GM12878 (cell line): ENCODE measurements around the gene TNFAIP3. TPM values are rescaled to one million over a fixed set of nuclear protein-coding genes. Genes with fewer than 3 reads are reported as not detected.
A peak's percentile ranks its signal among the peaks of the same experiment; 100 is the strongest.

Experiments
- ATF7 ChIP-seq: fragments of 450-650 bp; IDR thresholded peaks from 2 replicates; pipeline ENCODE4 v1.6.1; 2016; ENCODE audit warnings: low read depth, mild to moderate bottlenecking
- ESRRA ChIP-seq: IDR thresholded peaks from 2 replicates; pipeline ENCODE4 v1.6.1; 2012; ENCODE audit warnings: mild to moderate bottlenecking, low read length, improper control_type of control experiment
- EZH2 ChIP-seq: IDR thresholded peaks from 2 replicates; pipeline ENCODE4 v1.6.1; 2012; ENCODE audit warnings: low read depth, mild to moderate bottlenecking, control low read depth, inconsistent platforms, low read length, borderline replicate concordance; ENCODE audit not compliant: control insufficient read depth
- MXI1 ChIP-seq: fragments of 150-350 bp; IDR thresholded peaks from 2 replicates; pipeline ENCODE4 v1.6.1; 2011; ENCODE audit warnings: low read depth, mild to moderate bottlenecking, inconsistent platforms, low read length, improper control_type of control experiment
- NBN ChIP-seq: fragments of 450-650 bp; IDR thresholded peaks from 2 replicates; pipeline ENCODE4 v1.6.1; 2016
- NFYB ChIP-seq: IDR thresholded peaks from 2 replicates; pipeline ENCODE4 v1.6.1; 2011; ENCODE audit warnings: low read depth, mild to moderate bottlenecking, low read length, improper control_type of control experiment, moderate library complexity; ENCODE audit not compliant: insufficient read depth
- RBBP5 ChIP-seq: fragments of 200-600 bp; sonication (generic); conservative IDR thresholded peaks from 2 replicates; pipeline ENCODE4 v1.6.1; 2016
- SPI1 ChIP-seq: IDR thresholded peaks from 2 replicates; pipeline ENCODE4 v1.6.1; 2011; ENCODE audit warnings: low read depth, mild to moderate bottlenecking, low read length, moderate library complexity, borderline replicate concordance; ENCODE audit not compliant: insufficient read depth
- ZBED1 ChIP-seq: IDR thresholded peaks from 2 replicates; pipeline ENCODE4 v1.6.1; 2016; ENCODE audit warnings: borderline replicate concordance
- ZNF217 ChIP-seq: fragments of 450-650 bp; IDR thresholded peaks from 2 replicates; pipeline ENCODE4 v1.6.1; 2017; ENCODE audit warnings: antibody characterized with exemption, mild to moderate bottlenecking
- polyA plus RNA-seq, 11 experiments: library from polyadenylated mRNA; depleted of rRNA in 4 of 11; unstranded in 6 of 11; stranded (reverse) in 5 of 11; fragments of >200 nt; fragmentation: Nextera tagmentation in 4 of 11; fragmentation: Illumina TruSeq in 1 of 11; extraction: Ambion mirVana in 4 of 11; extraction: Trizol in 1 of 11; gene quantifications; 1 replicate in 1 of 11; 2 replicates in 10 of 11; pipeline versions ENCODE4 v1.2.1 to v1.2.3, GENCODE V29; 2011 to 2016; ENCODE audit warnings: inconsistent platforms in 2 of 11, missing spikeins in 2 of 11, low read depth in 1 of 11
- total RNA-seq, 4 experiments: library from RNA; depleted of rRNA in 3 of 4; stranded (reverse); fragments of >200 nt in 3 of 4; fragmentation: Illumina TruSeq in 1 of 4; extraction: Trizol in 1 of 4; gene quantifications; 2 replicates each; pipeline versions ENCODE4 v1.2.1 to v1.2.3, GENCODE V29; 2013 to 2021
- TF ChIP-seq, protein P1 (sequence below): fragments of 450-650 bp; IDR thresholded peaks from 2 replicates; pipeline ENCODE4 v1.6.1; 2017; ENCODE audit warnings: borderline replicate concordance
- TF ChIP-seq, protein P2 (sequence below): IDR thresholded peaks from 2 replicates; pipeline ENCODE4 v1.6.1; 2011; ENCODE audit warnings: mild to moderate bottlenecking, low read depth, low read length, moderate library complexity; ENCODE audit not compliant: insufficient replicate concordance
- TF ChIP-seq, protein P3 (sequence below): fragments of 450-650 bp; IDR thresholded peaks from 2 replicates; pipeline ENCODE4 v1.6.1; 2016; ENCODE audit warnings: mild to moderate bottlenecking
- TF ChIP-seq, protein P4 (sequence below): fragments of 450-650 bp; IDR thresholded peaks from 2 replicates; pipeline ENCODE4 v1.6.1; 2017; ENCODE audit warnings: low read depth, mild to moderate bottlenecking, moderate library complexity
- TF ChIP-seq, protein P5 (sequence below): IDR thresholded peaks from 2 replicates; pipeline ENCODE4 v1.6.1; 2011; ENCODE audit warnings: borderline replicate concordance, low read depth, mild to moderate bottlenecking, moderate library complexity, mixed read lengths, low read length; ENCODE audit not compliant: insufficient read depth; ENCODE audit errors: extremely low read length
- TF ChIP-seq, protein P6 (sequence below): fragments of 450-650 bp; IDR thresholded peaks from 2 replicates; pipeline ENCODE4 v1.6.1; 2017; ENCODE audit warnings: mild to moderate bottlenecking, moderate library complexity

The TNFAIP3 gene
- total and polyA plus RNA-seq, 10 of the 15 experiments (the other 5 are each of a cell fraction or from before 2014, with no cell fraction given), result 18.0 to 350 (median 127) TPM

DNA sequence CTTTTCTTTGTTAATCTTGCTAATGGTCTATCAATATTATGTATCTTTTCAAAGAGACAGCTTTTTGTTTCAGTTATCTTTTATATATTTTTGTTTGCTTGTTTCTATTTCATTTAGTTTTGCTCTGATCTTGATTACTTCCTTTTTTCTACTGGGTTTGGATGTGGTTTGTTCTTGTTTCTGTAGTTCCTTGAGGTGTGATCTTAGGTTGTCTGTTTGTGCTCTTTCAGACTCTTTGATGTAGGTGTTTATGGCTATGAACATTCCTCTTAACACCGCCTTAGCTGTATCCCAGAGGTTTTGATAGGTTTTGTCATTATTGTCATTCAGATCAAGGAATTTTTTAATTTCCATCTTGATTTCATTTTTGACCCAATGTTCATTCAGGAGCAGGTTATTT, 26.8 kb upstream of the TNFAIP3 start (continued):
- TF ChIP-seq, protein P1, sequence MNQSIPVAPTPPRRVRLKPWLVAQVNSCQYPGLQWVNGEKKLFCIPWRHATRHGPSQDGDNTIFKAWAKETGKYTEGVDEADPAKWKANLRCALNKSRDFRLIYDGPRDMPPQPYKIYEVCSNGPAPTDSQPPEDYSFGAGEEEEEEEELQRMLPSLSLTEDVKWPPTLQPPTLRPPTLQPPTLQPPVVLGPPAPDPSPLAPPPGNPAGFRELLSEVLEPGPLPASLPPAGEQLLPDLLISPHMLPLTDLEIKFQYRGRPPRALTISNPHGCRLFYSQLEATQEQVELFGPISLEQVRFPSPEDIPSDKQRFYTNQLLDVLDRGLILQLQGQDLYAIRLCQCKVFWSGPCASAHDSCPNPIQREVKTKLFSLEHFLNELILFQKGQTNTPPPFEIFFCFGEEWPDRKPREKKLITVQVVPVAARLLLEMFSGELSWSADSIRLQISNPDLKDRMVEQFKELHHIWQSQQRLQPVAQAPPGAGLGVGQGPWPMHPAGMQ, result no peak
- TF ChIP-seq MXI1, result no peak
- no peak for TF ChIP-seq EZH2
- 0 out of 2 replicates have a peak, but pooled peaks have one; percentile 45 for TF ChIP-seq ZNF217
- TF ChIP-seq ZBED1, result no peak
- TF ChIP-seq, protein P2, sequence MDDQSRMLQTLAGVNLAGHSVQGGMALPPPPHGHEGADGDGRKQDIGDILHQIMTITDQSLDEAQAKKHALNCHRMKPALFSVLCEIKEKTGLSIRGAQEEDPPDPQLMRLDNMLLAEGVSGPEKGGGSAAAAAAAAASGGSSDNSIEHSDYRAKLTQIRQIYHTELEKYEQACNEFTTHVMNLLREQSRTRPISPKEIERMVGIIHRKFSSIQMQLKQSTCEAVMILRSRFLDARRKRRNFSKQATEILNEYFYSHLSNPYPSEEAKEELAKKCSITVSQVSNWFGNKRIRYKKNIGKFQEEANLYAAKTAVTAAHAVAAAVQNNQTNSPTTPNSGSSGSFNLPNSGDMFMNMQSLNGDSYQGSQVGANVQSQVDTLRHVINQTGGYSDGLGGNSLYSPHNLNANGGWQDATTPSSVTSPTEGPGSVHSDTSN, result no peak
- TF ChIP-seq NBN, result peak; percentile 79
- no peak for TF ChIP-seq ESRRA
- TF ChIP-seq, protein P3, sequence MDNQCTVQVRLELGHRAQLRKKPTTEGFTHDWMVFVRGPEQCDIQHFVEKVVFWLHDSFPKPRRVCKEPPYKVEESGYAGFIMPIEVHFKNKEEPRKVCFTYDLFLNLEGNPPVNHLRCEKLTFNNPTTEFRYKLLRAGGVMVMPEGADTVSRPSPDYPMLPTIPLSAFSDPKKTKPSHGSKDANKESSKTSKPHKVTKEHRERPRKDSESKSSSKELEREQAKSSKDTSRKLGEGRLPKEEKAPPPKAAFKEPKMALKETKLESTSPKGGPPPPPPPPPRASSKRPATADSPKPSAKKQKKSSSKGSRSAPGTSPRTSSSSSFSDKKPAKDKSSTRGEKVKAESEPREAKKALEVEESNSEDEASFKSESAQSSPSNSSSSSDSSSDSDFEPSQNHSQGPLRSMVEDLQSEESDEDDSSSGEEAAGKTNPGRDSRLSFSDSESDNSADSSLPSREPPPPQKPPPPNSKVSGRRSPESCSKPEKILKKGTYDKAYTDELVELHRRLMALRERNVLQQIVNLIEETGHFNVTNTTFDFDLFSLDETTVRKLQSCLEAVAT, result peak; percentile 64; the same call in 1 of the 2 replicates
- TF ChIP-seq RBBP5, result no peak
- TF ChIP-seq ATF7, result 0 out of 2 replicates have a peak, but pooled peaks have one; percentile 20
- TF ChIP-seq, protein P4, sequence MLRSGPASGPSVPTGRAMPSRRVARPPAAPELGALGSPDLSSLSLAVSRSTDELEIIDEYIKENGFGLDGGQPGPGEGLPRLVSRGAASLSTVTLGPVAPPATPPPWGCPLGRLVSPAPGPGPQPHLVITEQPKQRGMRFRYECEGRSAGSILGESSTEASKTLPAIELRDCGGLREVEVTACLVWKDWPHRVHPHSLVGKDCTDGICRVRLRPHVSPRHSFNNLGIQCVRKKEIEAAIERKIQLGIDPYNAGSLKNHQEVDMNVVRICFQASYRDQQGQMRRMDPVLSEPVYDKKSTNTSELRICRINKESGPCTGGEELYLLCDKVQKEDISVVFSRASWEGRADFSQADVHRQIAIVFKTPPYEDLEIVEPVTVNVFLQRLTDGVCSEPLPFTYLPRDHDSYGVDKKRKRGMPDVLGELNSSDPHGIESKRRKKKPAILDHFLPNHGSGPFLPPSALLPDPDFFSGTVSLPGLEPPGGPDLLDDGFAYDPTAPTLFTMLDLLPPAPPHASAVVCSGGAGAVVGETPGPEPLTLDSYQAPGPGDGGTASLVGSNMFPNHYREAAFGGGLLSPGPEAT, result no peak; the same call in 1 of the 2 replicates
- TF ChIP-seq, protein P5, sequence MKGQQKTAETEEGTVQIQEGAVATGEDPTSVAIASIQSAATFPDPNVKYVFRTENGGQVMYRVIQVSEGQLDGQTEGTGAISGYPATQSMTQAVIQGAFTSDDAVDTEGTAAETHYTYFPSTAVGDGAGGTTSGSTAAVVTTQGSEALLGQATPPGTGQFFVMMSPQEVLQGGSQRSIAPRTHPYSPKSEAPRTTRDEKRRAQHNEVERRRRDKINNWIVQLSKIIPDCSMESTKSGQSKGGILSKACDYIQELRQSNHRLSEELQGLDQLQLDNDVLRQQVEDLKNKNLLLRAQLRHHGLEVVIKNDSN, result no peak
- TF ChIP-seq NFYB, result no peak
- TF ChIP-seq, protein P6, sequence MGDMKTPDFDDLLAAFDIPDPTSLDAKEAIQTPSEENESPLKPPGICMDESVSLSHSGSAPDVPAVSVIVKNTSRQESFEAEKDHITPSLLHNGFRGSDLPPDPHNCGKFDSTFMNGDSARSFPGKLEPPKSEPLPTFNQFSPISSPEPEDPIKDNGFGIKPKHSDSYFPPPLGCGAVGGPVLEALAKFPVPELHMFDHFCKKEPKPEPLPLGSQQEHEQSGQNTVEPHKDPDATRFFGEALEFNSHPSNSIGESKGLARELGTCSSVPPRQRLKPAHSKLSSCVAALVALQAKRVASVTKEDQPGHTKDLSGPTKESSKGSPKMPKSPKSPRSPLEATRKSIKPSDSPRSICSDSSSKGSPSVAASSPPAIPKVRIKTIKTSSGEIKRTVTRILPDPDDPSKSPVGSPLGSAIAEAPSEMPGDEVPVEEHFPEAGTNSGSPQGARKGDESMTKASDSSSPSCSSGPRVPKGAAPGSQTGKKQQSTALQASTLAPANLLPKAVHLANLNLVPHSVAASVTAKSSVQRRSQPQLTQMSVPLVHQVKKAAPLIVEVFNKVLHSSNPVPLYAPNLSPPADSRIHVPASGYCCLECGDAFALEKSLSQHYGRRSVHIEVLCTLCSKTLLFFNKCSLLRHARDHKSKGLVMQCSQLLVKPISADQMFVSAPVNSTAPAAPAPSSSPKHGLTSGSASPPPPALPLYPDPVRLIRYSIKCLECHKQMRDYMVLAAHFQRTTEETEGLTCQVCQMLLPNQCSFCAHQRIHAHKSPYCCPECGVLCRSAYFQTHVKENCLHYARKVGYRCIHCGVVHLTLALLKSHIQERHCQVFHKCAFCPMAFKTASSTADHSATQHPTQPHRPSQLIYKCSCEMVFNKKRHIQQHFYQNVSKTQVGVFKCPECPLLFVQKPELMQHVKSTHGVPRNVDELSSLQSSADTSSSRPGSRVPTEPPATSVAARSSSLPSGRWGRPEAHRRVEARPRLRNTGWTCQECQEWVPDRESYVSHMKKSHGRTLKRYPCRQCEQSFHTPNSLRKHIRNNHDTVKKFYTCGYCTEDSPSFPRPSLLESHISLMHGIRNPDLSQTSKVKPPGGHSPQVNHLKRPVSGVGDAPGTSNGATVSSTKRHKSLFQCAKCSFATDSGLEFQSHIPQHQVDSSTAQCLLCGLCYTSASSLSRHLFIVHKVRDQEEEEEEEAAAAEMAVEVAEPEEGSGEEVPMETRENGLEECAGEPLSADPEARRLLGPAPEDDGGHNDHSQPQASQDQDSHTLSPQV, result no peak
- TF ChIP-seq SPI1, result no peak
